ENCODE data around the gene ENOX1. TPM values are rescaled to one million over a fixed set of nuclear protein-coding genes. Genes with fewer than 3 reads are reported as not detected.

Gene ENOX1
- total RNA-seq, 1 experiment from 2014 or later: 2.4 TPM

DNA sequence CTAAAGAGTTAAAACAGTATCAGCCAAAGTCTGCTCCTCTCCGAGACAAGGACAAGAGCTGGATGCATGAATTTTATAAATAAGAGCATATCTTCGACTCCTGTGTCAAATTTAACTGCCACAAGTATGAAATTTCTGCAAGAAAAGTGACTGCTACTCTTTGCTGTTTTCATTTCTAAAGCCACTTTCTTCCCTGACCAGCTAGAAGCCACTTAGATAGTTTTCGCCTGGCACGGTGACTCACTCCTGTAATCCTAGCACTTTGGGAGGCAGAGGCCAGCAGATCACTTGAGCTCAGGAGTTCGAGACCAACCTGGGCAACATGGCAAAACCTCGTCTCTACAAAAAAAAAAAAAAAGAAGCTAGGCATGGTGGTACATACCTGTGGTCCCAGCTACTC lies 61.3 kb downstream of the ENOX1 start:
- Histone ChIP-seq H3K27me3 (no peaks in the 10 kb centered on the region), H3K9me3 (no peaks in the 10 kb centered on the region), H3K36me3 (no peaks in the 10 kb centered on the region), H3K4me3 (no peak overlapping the region)
- peak; percentile 2 for DNase-seq

GRCh38 chr13:43720780-43721397 lies 65.9 kb downstream of the ENOX1 start:
- no peak overlapping the region for H3K4me3 ChIP-seq
- DNase-seq: peak; percentile 8
- no peaks in the 10 kb centered on the region for H3K9me3 ChIP-seq
- no peaks in the 10 kb centered on the region for H3K36me3 ChIP-seq
- H3K27me3 ChIP-seq: no peaks in the 10 kb centered on the region

GRCh38 chr13:43698758-43699157 lies 88.0 kb downstream of the ENOX1 start:
- Histone ChIP-seq H3K4me3 (no peak overlapping the region), H3K36me3 (no peaks in the 10 kb centered on the region), H3K9me3 (no peaks in the 10 kb centered on the region), H3K27me3 (no peaks in the 10 kb centered on the region)
- peak; percentile 1 for DNase-seq

- no peak for DNase-seq
- H3K9me3 ChIP-seq: no peaks in the 10 kb centered on the region
- H3K36me3 ChIP-seq: no peaks in the 10 kb centered on the region
- H3K4me3 ChIP-seq: no peak overlapping the region
- H3K27me3 ChIP-seq: no peaks in the 10 kb centered on the region
These were observed 88.8 kb downstream of the ENOX1 start for GRCh38 chr13:43698009-43698408.

GRCh38 chr13:43697323-43697722 lies 89.4 kb downstream of the ENOX1 start:
- no peaks in the 10 kb centered on the region for H3K27me3 ChIP-seq
- no peaks in the 10 kb centered on the region for H3K9me3 ChIP-seq
- no peak overlapping the region for H3K4me3 ChIP-seq
- no peak for DNase-seq
- no peaks in the 10 kb centered on the region for H3K36me3 ChIP-seq

GRCh38 chr13:43694146-43694664 lies 92.6 kb downstream of the ENOX1 start:
- H3K9me3 ChIP-seq: no peaks in the 10 kb centered on the region
- DNase-seq: no peak
- no peak overlapping the region for H3K4me3 ChIP-seq
- H3K27me3 ChIP-seq: no peaks in the 10 kb centered on the region
- H3K36me3 ChIP-seq: no peaks in the 10 kb centered on the region

- no peak for DNase-seq
- Histone ChIP-seq H3K36me3 (no peaks in the 10 kb centered on the region), H3K4me3 (no peak overlapping the region), H3K9me3 (no peaks in the 10 kb centered on the region), H3K27me3 (no peaks in the 10 kb centered on the region)
These were observed 93.1 kb downstream of the ENOX1 start for GRCh38 chr13:43693639-43694038.

GRCh38 chr13:43688227-43688907 lies 98.4 kb downstream of the ENOX1 start:
- Histone ChIP-seq H3K9me3 (no peaks in the 10 kb centered on the region), H3K4me3 (no peak overlapping the region), H3K36me3 (no peaks in the 10 kb centered on the region), H3K27me3 (no peaks in the 10 kb centered on the region)
- no peak for DNase-seq

- Histone ChIP-seq H3K4me3 (no peak overlapping the region), H3K9me3 (no peaks in the 10 kb centered on the region), H3K36me3 (no peaks in the 10 kb centered on the region), H3K27me3 (no peaks in the 10 kb centered on the region)
- DNase-seq: no peak
These were observed 99.7 kb downstream of the ENOX1 start for GRCh38 chr13:43687038-43687437.

GRCh38 chr13:43686557-43686956 lies 100.2 kb downstream of the ENOX1 start:
- peak; percentile 40 for DNase-seq
- Histone ChIP-seq H3K9me3 (no peaks in the 10 kb centered on the region), H3K4me3 (no peak overlapping the region), H3K27me3 (no peaks in the 10 kb centered on the region), H3K36me3 (no peaks in the 10 kb centered on the region)

DNA sequence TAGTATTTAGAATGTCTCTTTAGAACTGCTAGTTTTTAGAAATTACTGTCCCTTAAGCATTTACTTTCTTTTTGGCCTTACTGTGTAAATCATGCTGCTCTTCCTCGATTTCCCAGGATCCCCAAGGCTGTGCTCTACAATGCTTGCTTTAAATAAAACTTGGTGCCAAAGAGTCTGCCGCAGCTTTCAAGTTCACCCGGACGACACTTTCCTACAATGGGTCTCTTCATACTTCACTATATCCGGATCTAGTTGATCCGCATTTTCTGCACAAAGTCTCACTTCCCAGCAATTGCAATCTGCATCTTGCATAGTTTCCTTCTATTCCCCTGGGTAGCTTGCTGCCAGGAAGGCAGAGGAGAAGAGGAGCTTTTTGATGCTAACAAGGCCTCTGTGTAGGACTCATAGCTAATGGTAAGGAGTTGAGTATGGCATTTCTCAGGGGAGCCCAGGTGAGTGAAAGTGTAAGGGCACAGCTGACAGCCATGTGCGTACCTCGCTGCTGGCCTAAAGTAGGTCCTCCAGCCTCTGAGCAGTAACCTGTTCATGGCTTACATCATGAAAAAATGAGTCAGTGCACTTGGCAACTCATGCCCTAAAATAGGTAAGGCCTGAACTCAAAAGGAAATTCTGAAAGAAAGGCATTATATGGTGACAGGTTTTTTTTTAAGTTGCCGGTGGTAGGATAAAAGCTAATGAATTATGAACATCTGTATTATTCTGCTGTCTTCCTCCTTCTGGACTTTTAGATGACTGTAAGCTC lies 101.6 kb downstream of the ENOX1 start:
- Histone ChIP-seq H3K36me3 (no peaks in the 10 kb centered on the region), H3K27me3 (no peaks in the 10 kb centered on the region), H3K4me3 (no peak overlapping the region), H3K9me3 (no peaks in the 10 kb centered on the region)
- DNase-seq: no peak

GRCh38 chr13:43682701-43683100 lies 104.1 kb downstream of the ENOX1 start:
- Histone ChIP-seq H3K27me3 (no peaks in the 10 kb centered on the region), H3K4me3 (no peak overlapping the region), H3K36me3 (no peaks in the 10 kb centered on the region), H3K9me3 (no peaks in the 10 kb centered on the region)
- no peak for DNase-seq

GRCh38 chr13:43676320-43676719 lies 110.5 kb downstream of the ENOX1 start:
- Histone ChIP-seq H3K4me3 (no peak overlapping the region), H3K9me3 (no peaks in the 10 kb centered on the region), H3K27me3 (no peaks in the 10 kb centered on the region), H3K36me3 (no peaks in the 10 kb centered on the region)
- no peak for DNase-seq

DNA sequence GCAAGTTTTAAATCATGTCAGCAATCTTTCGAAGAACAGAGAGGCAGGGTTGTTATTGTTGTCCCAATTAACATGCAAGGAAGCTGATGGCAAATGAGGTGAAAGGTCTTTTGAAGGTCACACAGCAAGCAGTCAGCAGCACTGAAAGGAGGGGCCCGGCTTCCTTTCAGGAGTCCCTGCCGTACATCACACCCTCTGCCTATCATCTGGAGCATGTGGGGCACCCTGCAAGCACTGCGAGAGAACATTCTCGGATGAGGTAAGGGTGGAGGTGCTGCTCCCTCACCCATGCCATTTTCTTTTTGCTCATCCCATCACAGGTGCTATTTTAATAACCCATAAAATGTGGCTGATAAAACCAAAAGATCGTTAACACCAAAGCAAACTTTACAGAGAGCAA lies 111.2 kb downstream of the ENOX1 start:
- Histone ChIP-seq H3K9me3 (no peaks in the 10 kb centered on the region), H3K36me3 (no peaks in the 10 kb centered on the region), H3K27me3 (no peaks in the 10 kb centered on the region), H3K4me3 (no peak overlapping the region)
- DNase-seq: no peak

- no peaks in the 10 kb centered on the region for H3K9me3 ChIP-seq
- DNase-seq: no peak
- H3K4me3 ChIP-seq: no peak overlapping the region
- no peaks in the 10 kb centered on the region for H3K36me3 ChIP-seq
- no peaks in the 10 kb centered on the region for H3K27me3 ChIP-seq
These were observed 116.8 kb downstream of the ENOX1 start for GRCh38 chr13:43669964-43670363.

DNA sequence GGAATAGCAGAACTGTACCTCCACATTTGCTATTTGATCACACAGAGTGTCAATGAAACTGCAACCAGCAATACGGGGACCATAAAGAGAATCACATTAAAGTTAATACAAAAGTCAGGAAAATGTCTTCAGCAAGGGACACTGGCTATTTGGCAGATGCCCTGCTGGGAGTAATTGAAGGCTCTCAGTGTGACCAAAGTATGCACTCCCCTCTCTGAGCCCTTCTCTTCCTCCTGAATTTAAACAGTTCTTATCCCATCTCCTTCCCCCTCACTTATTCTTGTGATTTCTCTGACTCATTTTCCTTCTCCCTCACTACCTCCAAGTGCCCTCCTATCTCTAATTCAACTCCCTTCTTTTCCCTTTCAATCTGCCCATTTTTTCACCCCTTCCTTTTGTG lies 117.7 kb downstream of the ENOX1 start:
- H3K36me3 ChIP-seq: no peaks in the 10 kb centered on the region
- no peaks in the 10 kb centered on the region for H3K9me3 ChIP-seq

GRCh38 chr13:43666403-43666802 lies 120.4 kb downstream of the ENOX1 start:
- DNase-seq: no peak
- Histone ChIP-seq H3K27me3 (no peaks in the 10 kb centered on the region), H3K4me3 (no peak overlapping the region), H3K36me3 (no peaks in the 10 kb centered on the region), H3K9me3 (no peaks in the 10 kb centered on the region)

More for the DNA sequence above, 117.7 kb downstream of the ENOX1 start:
- H3K4me3 ChIP-seq: no peak overlapping the region
- DNase-seq: no peak
- H3K27me3 ChIP-seq: no peaks in the 10 kb centered on the region
